Brain microvascular endothelial cell (primary cell): ENCODE results near the gene FBXW5.

Experiments
- DNase-seq: peaks from one replicate; pipeline ENCODE4 v3.0.0-alpha.2; 2020
- H3K27ac ChIP-seq: fragments of 250-450 bp; sonication (Bioruptor Pico); 2 replicates; pipeline ENCODE4 v1.5.1; 2020; ENCODE audit warnings: mild to moderate bottlenecking, moderate library complexity
- H3K27me3 ChIP-seq: fragments of 250-450 bp; sonication (Bioruptor Pico); replicated peaks from 2 replicates; pipeline ENCODE4 v1.5.1; 2020; ENCODE audit warnings: mild to moderate bottlenecking
- H3K36me3 ChIP-seq: fragments of 250-450 bp; sonication (Bioruptor Pico); replicated peaks from 2 replicates; pipeline ENCODE4 v1.5.1; 2020; ENCODE audit warnings: mild to moderate bottlenecking
- H3K4me3 ChIP-seq: 2 replicates; pipeline ENCODE4 v1.5.1; 2011; ENCODE audit warnings: low read depth, mild to moderate bottlenecking, control low read depth, low read length, moderate library complexity
- CTCF ChIP-seq: IDR thresholded peaks from 2 replicates; pipeline ENCODE4 v1.5.1; 2011; ENCODE audit warnings: low read depth, mild to moderate bottlenecking, moderate library complexity, low read length, control low read depth, inconsistent platforms; ENCODE audit errors: missing control alignments
- in situ Hi-C: cut with HindIII; loops from 2 replicates; pipeline ENCODE4 v1.10.0; 2017; ENCODE audit warnings: low sequenced_read_pairs, low pct_ligation_motif_present

Gene FBXW5

GRCh38 chr9:136925414-136926153, 19.0 kb downstream of the FBXW5 start:
- no peak for TF ChIP-seq CTCF
- no peak overlapping the region for H3K4me3 ChIP-seq
- in situ Hi-C loops, result loop anchor here (25.0 kb wide), 1 partner anchor 112 kb away; the partner anchor contains the start of genes ABCA2, FUT7 and NPDC1
- DNase-seq, result no peak
- H3K36me3 ChIP-seq, result peaks cover 21% of the 10 kb centered on the region
- no peaks in the 10 kb centered on the region for H3K27me3 ChIP-seq
- H3K27ac ChIP-seq, result no peak overlapping the region

- H3K36me3 ChIP-seq, result peaks cover 30% of the 10 kb centered on the region
- no peaks in the 10 kb centered on the region for H3K27me3 ChIP-seq
- no peak overlapping the region for H3K4me3 ChIP-seq
- no peak overlapping the region for H3K27ac ChIP-seq
- DNase-seq, result no peak
- in situ Hi-C loops, result no loop called here
- no peak for TF ChIP-seq CTCF
These were observed 20.7 kb downstream of the FBXW5 start for GRCh38 chr9:136923881-136924280.

- H3K27me3 ChIP-seq, result no peaks in the 10 kb centered on the region
- H3K27ac ChIP-seq, result no peak overlapping the region
- no peak for DNase-seq
- H3K36me3 ChIP-seq, result peaks cover 37% of the 10 kb centered on the region
- H3K4me3 ChIP-seq, result no peak overlapping the region
- no peak for TF ChIP-seq CTCF
- in situ Hi-C loops, result no loop called here
These were observed 22.0 kb downstream of the FBXW5 start for GRCh38 chr9:136922540-136922939.

- H3K27ac ChIP-seq, result no peak overlapping the region
- in situ Hi-C loops, result no loop called here
- no peak for TF ChIP-seq CTCF
- peaks cover 44% of the 10 kb centered on the region for H3K36me3 ChIP-seq
- no peak for DNase-seq
- H3K4me3 ChIP-seq, result no peak overlapping the region
- H3K27me3 ChIP-seq, result no peaks in the 10 kb centered on the region
These were observed 22.8 kb downstream of the FBXW5 start for GRCh38 chr9:136921718-136922117.

- TF ChIP-seq CTCF, result no peak
- H3K27ac ChIP-seq, result no peak overlapping the region
- peaks cover 47% of the 10 kb centered on the region for H3K36me3 ChIP-seq
- no peak for DNase-seq
- H3K4me3 ChIP-seq, result no peak overlapping the region
- in situ Hi-C loops, result no loop called here
- no peaks in the 10 kb centered on the region for H3K27me3 ChIP-seq
These were observed 23.2 kb downstream of the FBXW5 start for GRCh38 chr9:136921307-136921706.
